EL (cell line): Measurements from ENCODE around the gene RRAD.

Source experiments
- DNase-seq: peaks from one replicate; pipeline ENCODE4 v3.0.0-alpha.2; 2016

RRAD gene

DNA sequence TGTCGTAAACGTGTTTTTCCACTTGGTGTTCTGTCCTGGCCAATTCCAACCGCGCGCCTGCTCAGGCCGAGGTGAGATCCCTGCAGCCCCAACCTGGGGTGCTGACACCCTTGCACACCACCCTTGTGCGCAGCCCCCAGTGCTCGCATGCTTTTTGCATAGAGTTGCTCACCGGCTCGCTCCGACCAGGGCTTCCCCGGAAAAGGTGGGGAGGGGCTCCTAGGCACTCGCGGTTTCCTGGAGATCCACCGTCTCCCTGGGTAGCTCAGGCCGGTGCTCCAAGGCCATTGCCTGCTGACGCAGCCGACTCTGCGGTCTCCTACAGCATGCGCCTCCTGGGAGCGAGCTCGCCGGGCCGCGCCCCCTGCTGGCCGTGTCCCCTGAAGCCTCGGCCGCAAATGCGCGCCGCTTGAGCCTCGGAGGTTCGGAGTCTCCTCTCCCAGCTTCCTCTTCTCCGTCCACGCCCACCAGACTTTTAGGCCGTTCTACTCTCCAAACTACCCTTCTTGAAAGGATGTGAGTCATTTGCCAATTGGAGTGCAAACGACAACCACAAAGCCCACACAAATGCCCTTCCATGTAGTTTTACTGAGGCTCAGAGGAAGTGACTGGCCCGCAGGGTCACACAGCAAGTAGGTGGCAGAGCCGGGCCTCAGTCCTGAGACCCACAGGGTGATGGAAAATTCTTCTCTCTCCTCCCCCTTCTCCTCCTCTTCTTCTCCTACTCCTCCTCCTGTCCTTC is 52.2 kb downstream of the RRAD start:
- peak; percentile 100 for DNase-seq

DNA sequence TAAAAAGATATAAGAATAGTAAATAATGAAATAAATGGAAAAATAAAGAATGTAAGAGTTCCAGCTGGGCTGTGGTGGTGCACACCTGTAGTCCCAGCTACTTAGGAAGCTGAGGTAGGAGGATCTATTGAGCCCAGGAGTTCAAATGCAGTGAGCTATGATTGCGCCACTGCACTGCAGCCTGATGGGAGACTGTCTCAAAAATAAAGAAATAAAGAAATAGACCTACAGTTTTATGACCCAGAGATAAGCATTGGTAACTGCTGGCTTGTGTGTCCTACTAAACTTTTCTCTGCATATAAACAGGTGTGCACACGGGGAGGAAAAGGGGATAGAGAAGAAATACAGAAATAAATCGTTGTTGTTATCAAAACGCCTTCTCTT is 52.8 kb downstream of the RRAD start:
- DNase-seq: no peak

DNA sequence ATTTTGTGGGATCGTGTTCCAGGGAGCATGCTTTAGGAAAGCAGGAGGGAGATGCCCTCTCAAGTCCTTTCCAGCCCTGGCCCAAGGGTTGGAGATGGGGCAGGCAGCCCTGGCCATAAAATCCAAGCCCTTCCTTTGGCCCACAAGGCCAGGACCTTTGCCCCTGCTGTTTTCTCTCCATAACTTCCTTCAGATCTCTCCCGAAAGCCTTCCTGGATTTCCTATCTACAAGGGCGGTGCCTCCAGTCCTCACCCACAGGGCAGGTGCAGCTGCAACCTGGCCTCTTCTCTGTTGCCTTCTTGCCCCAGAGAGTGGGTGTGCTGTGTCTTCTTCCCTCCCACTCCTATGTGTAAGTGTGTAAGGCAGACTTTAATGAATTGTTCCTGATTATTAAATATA is 53.5 kb downstream of the RRAD start:
- no peak for DNase-seq
